Stimulated activated CD4-positive, alpha-beta T cell treated with anti-CD3 and anti-CD28 coated beads, Interleukin-1b, Interleukin-23, amount 100 ng/mL, for 24 hours (primary cell): ENCODE measurements around the gene TRAFD1.
"Not testable (repeated sequence)": the region's sequence is repeated elsewhere in the genome, so short reads cannot be mapped to it uniquely, and the experiment has no call there.

Source experiments
- DNase-seq, 4 experiments: peaks; one replicate each; pipeline ENCODE4 v3.0.0-alpha.2; 2020; ENCODE audit warnings: low read depth in 4 of 4, low spot score in 1 of 4

TRAFD1 gene

GRCh38 chr12:112158461-112159145, 33.2 kb downstream of the TRAFD1 start:
- not testable (repeated sequence) for DNase-seq

- DNase-seq: no peak
Observed at GRCh38 chr12:112159146-112159541, 33.8 kb downstream of the TRAFD1 start.

DNA sequence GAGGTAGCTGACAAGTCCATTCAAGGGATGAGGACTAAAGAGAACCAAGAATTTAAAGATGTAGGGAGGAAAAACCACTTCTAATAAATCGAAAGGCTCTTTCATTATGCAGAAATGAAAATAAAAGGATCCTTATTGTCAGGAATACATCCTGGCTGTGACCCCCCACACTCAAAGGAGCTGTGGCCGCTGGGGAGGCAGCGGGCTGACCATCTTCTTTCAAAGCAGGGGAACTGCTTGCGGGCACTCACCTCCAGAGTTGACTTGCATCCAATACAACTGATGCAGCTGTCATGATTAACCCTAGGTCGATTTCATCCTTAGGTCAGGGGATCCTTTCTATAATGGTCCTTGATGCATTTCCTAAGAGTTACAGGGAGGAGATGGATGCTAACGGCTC, 35.3 kb downstream of the TRAFD1 start:
- DNase-seq: no peak

GRCh38 chr12:112161711-112162110, 36.4 kb downstream of the TRAFD1 start:
- no peak for DNase-seq

DNA sequence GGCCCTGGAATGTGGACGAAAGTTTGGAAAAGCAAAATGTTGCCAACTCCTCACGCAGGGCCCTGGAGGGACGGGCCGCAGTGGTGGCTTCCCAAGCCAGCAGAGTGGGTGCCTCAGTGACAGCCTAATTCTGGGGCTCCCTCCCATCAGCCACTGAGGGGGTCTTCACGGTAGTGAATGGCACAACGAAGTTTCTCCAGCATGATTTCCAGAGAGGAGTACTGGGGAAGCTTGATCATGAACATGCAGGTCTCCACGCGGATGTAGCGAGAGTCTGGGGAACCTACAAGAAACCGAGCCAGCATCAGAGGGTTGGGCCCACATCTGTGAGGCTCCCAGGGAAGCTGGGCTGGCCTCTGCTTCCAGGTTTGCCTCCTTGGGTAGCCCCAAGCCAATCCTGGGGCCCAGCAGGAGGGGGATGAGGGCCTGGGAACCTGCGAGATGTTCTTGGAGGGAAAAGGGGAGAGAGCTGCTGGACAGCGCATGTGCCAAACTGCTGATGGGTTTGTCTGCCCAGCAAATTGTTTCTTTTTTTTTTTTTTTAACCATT, 37.0 kb downstream of the TRAFD1 start:
- DNase-seq: no peak

DNA sequence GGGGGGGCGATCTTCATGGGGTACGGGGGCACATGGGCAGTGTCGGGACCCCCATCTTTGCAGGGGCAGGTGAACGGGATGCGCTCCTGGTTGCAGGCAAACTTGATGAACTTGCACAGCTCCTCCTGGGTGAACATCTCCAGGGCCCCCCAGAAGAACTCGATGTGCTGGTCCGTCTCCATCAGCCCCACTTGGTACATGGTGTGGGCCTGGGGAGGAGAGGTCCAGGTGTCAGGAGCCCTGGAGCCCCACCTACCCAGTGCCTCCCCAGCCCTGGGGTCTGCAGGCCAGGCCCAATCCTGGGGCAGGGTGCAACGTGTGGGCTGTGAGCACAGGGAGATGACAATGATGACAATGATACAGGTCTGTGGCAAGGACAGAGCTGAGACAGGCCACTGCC, 37.7 kb downstream of the TRAFD1 start:
- DNase-seq: no peak

DNA sequence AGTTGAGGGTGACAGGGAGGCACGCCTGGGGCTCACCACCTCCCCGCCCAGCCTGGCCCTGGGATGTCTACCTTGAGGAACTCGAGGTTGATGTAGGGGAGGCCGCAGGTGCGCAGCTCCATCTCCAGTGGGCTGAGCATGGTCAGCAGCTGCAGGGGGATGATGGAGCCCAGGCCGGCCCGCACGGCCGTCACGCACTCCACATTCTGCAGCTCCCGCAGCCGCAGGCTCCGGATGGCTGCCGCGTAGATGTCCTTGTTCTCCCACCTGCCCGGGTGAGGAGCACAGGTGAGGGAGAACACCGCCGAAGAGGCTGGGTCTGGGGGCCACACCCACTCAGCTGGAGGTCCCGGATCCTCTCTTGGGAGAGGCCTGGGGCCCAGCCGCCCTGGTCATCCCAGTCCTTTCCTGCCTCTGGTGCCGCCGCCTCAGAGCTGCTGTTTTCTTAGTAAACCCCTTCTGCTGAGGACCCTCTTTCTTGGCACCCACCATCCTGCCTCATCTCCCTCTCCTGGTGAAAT, 38.2 kb downstream of the TRAFD1 start:
- no peak for DNase-seq

- no peak for DNase-seq
Observed at GRCh38 chr12:112164011-112164660, 38.8 kb downstream of the TRAFD1 start.

DNA sequence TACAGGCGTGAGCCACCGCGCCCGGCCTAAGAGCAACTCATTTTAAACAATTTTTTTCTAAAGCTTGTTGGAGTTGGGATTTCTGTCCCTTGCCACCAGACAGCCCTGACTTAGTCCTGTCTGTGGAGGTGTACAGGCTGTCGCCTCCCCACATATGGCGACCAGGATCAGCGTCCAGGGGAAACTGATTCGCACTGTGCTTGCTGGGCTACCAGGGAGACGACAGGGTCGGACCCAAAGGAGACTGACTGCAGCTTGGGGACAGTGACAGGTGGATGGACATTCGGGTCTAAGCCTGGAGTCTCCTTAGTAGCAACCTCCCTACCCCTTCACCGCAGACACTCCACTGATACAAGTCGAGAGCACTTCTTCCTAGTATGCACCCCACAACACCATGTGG, 40.3 kb downstream of the TRAFD1 start:
- DNase-seq: no peak

- DNase-seq: no peak
Observed at GRCh38 chr12:112166051-112167015, 41.0 kb downstream of the TRAFD1 start.

GRCh38 chr12:112167031-112167461, 41.7 kb downstream of the TRAFD1 start:
- no peak for DNase-seq

GRCh38 chr12:112167718-112168525, 42.6 kb downstream of the TRAFD1 start:
- no peak for DNase-seq

- DNase-seq: no peak
Observed at GRCh38 chr12:112168561-112168971, 43.2 kb downstream of the TRAFD1 start.

DNA sequence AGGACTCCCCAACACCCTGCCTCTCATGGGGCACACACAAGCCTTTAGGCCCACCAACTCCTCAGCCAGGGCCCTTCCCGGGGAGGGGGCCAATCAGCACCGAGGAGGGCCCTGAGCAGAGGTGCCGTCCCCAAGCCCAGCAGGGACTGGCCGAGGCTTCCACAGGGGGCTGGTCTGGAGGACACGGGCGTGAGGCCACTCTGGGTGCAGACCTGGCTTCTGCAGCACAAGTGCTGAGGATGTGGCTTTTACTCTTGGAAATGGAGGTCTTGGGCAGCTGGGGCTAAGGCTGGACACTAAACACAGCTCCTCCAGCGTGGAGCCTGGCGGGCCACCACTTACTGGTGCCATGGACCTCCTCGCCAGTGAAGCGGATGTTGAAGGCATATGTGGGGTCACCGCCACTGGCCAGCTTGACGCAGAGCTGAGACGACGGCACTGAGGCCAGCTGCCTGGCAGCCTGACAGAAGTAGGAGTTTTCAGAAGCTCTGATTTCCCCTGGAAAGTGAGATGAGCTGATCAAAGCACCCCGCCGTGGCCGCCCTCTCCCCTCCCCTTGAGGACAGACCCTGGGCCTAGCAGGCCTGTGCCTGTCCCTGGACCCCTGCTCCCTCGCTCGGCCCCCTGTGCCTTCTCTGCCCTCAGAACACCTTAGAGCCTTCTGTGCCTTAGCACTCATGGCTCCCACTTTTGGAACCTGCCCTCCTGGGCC, 44.0 kb downstream of the TRAFD1 start:
- no peak for DNase-seq

DNA sequence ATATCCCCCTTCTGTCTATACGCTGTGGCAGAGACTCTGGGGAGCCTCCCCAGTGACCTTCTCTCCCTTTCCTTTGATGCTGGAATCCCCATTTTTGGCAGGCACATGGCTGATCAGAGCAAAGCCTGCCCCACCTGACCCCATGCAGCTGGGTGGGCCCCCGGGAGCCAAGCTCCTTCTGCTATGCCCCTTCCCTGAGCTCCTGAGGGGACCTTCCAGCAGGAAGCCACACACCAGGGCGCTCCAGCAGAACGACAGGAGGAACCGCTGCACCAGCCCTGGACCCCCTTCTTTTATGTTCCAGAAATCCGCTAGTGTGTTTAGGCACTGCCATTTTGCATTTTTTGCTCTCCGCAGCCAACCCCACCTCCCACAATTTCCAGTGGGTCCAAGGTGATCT, 44.6 kb downstream of the TRAFD1 start:
- no peak for DNase-seq

GRCh38 chr12:112170376-112170775, 45.0 kb downstream of the TRAFD1 start:
- no peak for DNase-seq

GRCh38 chr12:112170971-112171596, 45.7 kb downstream of the TRAFD1 start:
- no peak for DNase-seq

DNA sequence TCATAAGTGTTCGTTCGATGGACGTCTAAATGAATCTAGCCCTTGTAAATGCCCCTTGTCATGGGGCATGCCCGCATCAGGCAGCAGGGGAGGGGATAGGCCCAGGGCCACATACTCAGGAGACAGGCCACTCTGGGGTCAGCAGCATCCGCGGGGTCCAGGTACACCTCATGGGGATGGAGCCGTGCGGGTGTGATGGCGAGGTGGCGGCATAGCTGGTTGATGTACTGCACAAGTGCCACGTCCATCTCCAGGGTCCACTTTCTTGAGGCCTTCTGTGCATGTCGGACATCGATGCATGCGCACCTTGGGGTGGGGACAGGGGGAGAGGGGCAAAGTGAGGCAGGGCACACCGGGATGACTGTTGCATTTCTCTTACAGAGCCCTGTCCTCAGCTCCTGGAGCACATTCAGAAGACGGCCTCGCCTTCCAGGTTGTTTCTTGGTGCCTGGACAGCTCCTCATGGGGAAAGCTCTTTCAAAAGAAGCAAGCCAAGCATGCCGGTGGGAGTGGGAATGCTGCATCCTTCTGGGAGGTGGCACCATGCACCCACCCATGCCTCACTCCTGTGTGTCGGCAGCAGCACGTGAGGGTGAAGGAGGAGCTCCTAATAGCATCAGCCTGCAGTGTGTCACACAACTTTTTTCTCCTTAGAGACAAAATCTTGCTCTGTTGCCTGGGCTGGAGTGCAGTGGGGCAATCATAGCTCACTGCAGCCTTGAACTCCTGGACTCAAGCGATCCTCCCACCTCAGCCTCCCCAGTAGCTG, 47.4 kb downstream of the TRAFD1 start:
- no peak for DNase-seq
